Duodenal mucosa (tissue), 2 donors: ENCODE data around the gene UNC5B.

Experiments
- H3K27ac ChIP-seq: one replicate; pipeline ENCODE4 v1.7.0; 2013; ENCODE audit warnings: low read depth, low read length
- H3K27me3 ChIP-seq, 2 donors: one replicate each; pipeline ENCODE4 v1.7.0; 2013; ENCODE audit warnings: low read length in 2 of 2, control low read depth in 1 of 2; ENCODE audit not compliant: insufficient read depth in 2 of 2, control insufficient read depth in 1 of 2
- H3K36me3 ChIP-seq, 2 donors: one replicate each; pipeline ENCODE4 v1.7.0; 2013; ENCODE audit warnings: low read length in 2 of 2, control low read depth in 1 of 2; ENCODE audit not compliant: insufficient read depth in 2 of 2, control insufficient read depth in 1 of 2
- H3K4me1 ChIP-seq, 2 donors: one replicate each; pipeline ENCODE4 v1.7.0; 2013; ENCODE audit warnings: low read length in 2 of 2, control low read depth in 1 of 2; ENCODE audit not compliant: insufficient read depth in 2 of 2, control insufficient read depth in 1 of 2
- H3K4me3 ChIP-seq, 2 donors: one replicate each; pipeline ENCODE4 v1.7.0; 2013; ENCODE audit warnings: low read length in 2 of 2, low read depth in 1 of 2
- H3K9ac ChIP-seq, 2 donors: one replicate each; pipeline ENCODE4 v1.7.0; 2013; ENCODE audit warnings: low read length in 2 of 2, low read depth in 1 of 2
- H3K9me3 ChIP-seq, 2 donors: one replicate each; pipeline ENCODE4 v1.7.0; 2013; ENCODE audit warnings: low read length in 2 of 2, control low read depth in 1 of 2; ENCODE audit not compliant: control insufficient read depth in 1 of 2

Gene UNC5B

DNA sequence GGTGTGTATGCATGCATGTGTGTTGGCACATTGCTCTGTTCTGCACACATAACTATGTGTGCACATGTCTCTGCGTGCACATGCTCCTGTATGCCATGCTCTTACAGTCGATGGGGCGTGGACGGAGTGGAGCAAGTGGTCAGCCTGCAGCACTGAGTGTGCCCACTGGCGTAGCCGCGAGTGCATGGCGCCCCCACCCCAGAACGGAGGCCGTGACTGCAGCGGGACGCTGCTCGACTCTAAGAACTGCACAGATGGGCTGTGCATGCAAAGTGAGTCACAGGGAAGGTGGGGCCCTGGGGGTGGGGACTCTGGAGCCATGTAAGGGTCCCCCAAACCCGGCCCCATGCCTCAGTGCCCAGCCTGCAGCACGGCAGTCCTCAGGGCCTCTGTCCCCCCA is 76.1 kb downstream of the UNC5B start:
- H3K27me3 ChIP-seq: no peaks in the 10 kb centered on the region
- no peak overlapping the region for H3K9ac ChIP-seq
- no peaks in the 10 kb centered on the region for H3K9me3 ChIP-seq
- peaks cover 6 to 17% of the 10 kb centered on the region in 2 donors for H3K36me3 ChIP-seq
- H3K4me3 ChIP-seq: no peak overlapping the region
- peaks cover 6 to 7% of the 10 kb centered on the region in 2 donors for H3K4me1 ChIP-seq
- H3K27ac ChIP-seq: no peak overlapping the region

DNA sequence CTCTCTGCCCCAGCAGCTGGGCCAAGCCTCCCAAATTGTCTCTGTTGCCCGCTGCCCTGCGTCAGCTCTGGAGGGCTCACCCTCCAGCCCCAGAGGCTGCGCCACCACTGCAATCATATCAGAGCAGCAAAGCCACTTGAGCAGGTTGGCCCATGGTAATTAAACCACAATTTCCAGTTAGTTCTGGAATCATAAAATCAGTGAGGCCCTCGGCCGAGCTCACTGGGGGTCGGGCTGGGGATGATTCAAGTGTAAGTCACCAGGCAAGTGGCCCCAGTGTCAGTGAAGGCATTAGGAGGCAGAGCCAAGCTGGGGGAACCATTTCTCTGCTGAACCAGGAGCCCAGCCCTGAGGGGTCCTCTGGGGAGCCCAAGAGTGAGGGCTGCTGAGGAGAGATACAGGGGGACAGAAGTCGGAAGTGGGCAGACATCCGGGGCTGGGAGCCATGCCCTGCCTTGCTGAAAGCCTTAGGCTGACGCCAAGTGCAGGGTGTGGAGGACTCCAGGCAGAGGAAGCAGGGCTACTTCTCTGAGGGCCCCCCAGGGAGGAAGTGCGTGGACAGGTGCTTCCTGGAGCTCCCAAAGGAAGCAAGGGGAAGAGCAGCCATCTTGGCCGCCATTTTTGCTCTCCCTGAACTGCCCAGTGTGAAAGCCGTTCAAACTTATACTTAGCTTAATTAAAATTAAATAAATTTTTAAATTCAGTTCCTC is 77.2 kb downstream of the UNC5B start:
- Histone ChIP-seq H3K4me1 (peaks cover 6 to 7% of the 10 kb centered on the region in 2 donors), H3K4me3 (no peak overlapping the region), H3K27me3 (no peaks in the 10 kb centered on the region), H3K27ac (no peak overlapping the region), H3K9ac (no peak overlapping the region), H3K36me3 (peaks cover 6 to 17% of the 10 kb centered on the region in 2 donors), H3K9me3 (no peaks in the 10 kb centered on the region)

DNA sequence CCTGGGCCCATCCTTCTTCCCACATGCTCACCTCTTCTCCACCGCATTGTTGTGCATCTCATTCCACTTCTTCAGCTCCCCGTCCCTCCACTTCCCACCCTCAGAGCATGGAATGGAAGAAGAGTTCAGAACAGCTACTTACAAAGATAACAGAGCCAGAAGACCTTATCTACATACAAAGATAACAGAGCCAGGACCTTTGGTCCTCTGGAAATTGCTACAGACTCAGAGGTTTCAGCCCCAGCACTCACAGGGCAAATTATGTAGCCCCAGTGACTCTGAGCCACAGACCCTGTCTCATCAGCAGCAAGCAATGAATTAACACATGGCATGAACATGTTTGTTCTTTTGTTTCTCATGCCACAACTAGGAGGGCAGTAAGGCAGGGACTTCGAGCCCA is 78.0 kb downstream of the UNC5B start:
- no peaks in the 10 kb centered on the region for H3K9me3 ChIP-seq
- H3K4me1 ChIP-seq: peaks cover 6 to 7% of the 10 kb centered on the region in 2 donors
- no peak overlapping the region for H3K4me3 ChIP-seq
- H3K36me3 ChIP-seq: peaks cover 6 to 17% of the 10 kb centered on the region in 2 donors
- no peak overlapping the region for H3K27ac ChIP-seq
- H3K27me3 ChIP-seq: no peaks in the 10 kb centered on the region
- no peak overlapping the region for H3K9ac ChIP-seq

DNA sequence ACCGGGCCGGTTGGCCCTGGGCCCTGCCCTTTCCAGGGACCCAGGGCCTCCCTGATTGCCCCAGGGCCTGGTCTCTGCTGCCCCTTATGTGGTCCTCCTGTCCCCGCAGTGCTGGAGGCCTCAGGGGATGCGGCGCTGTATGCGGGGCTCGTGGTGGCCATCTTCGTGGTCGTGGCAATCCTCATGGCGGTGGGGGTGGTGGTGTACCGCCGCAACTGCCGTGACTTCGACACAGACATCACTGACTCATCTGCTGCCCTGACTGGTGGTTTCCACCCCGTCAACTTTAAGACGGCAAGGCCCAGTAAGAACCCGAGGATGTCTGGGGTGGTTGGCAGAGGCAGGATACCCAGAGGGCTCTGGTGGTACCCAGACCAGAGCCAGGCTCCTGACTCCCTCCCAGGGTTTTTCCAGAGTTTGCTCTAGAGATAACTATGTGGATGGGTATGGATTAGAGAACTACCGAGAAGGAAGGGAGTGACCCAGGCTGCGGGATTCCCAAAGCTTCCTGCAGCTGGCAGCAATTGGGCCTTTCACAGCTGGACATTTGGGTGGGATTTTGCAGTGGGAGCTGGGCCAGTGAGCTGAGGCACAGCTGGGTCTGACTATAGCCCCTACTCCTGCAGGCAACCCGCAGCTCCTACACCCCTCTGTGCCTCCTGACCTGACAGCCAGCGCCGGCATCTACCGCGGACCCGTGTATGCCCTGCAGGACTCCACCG is 78.6 kb downstream of the UNC5B start:
- Histone ChIP-seq H3K4me3 (no peak overlapping the region), H3K9ac (no peak overlapping the region), H3K27me3 (no peaks in the 10 kb centered on the region), H3K36me3 (peaks cover 6 to 17% of the 10 kb centered on the region in 2 donors), H3K9me3 (no peaks in the 10 kb centered on the region), H3K27ac (no peak overlapping the region), H3K4me1 (peaks cover 6 to 7% of the 10 kb centered on the region in 2 donors)

DNA sequence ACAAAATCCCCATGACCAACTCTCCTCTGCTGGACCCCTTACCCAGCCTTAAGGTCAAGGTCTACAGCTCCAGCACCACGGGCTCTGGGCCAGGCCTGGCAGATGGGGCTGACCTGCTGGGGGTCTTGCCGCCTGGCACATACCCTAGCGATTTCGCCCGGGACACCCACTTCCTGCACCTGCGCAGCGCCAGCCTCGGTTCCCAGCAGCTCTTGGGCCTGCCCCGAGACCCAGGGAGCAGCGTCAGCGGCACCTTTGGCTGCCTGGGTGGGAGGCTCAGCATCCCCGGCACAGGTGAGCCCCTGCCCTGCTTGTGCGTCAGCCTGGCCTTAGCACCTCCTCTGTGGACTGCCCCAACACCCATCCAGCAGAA is 79.1 kb downstream of the UNC5B start:
- Histone ChIP-seq H3K4me3 (no peak overlapping the region), H3K9me3 (no peaks in the 10 kb centered on the region), H3K27me3 (no peaks in the 10 kb centered on the region), H3K4me1 (peaks cover 6 to 7% of the 10 kb centered on the region in 2 donors), H3K9ac (no peak overlapping the region), H3K27ac (no peak overlapping the region), H3K36me3 (peaks cover 6 to 14% of the 10 kb centered on the region in 2 donors)

DNA sequence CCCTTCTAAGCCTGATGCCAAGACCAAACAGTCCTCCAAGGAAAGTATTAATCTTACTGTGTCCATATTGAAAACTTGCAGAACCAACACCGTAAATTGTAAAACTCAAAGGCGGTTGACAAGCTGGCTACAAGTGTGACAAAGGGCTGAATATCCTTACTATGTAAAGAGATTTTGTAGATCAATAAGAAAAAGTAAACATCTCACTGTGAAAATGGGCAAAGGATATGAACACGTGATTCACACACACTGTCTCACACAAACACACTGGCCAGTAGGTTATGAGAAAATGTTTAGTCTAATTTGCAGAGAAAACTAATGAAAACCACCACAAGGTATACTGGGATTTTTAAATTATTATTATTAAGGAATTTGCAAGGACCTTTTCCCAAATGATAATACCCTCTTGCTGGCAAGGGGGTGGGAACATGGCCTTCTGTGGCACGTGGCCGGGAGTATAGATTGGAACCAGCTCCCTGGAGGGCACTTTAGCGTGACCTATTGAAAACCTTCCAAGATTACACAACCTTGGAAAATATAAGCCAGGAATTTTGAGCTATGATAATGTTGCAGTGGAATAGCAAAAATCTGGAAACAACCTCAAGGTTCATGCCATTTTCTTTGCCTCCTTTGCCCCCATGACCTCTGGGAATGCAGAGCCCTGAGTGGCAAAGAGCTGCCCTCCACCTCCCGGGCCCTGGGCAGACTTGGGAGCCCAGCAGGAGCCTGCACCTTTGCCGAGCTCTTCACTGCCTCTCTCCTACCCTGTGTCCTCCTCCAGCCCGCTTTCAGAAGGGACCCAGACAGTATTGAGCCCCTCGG is 80.5 kb downstream of the UNC5B start:
- Histone ChIP-seq H3K4me3 (no peak overlapping the region), H3K27me3 (no peaks in the 10 kb centered on the region), H3K27ac (no peak overlapping the region), H3K9me3 (no peaks in the 10 kb centered on the region), H3K4me1 (peaks cover 6 to 7% of the 10 kb centered on the region in 2 donors), H3K9ac (no peak overlapping the region), H3K36me3 (peaks cover 4 to 6% of the 10 kb centered on the region in 2 donors)

DNA sequence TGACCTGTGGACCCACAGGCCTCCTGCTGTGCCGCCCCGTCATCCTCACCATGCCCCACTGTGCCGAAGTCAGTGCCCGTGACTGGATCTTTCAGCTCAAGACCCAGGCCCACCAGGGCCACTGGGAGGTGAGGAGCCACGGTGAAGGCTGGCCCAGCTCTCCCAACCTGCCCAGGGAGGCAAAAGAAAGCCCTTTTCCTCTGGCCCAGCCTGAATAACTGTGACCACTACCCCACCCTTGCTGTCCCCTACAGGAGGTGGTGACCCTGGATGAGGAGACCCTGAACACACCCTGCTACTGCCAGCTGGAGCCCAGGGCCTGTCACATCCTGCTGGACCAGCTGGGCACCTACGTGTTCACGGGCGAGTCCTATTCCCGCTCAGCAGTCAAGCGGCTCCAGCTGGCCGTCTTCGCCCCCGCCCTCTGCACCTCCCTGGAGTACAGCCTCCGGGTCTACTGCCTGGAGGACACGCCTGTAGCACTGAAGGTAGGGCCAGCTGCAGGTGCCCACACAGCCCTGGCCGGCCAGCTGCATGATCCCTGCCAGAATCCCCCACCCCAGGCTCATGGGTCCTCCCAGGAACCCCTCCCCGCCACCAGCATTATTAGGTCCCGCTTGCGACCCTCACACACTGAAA is 81.2 kb downstream of the UNC5B start:
- Histone ChIP-seq H3K27ac (no peak overlapping the region), H3K36me3 (peaks cover 1 to 8% of the 10 kb centered on the region in 2 donors), H3K4me1 (peaks cover 6 to 7% of the 10 kb centered on the region in 2 donors), H3K4me3 (no peak overlapping the region), H3K27me3 (no peaks in the 10 kb centered on the region), H3K9ac (no peak overlapping the region), H3K9me3 (no peaks in the 10 kb centered on the region)

DNA sequence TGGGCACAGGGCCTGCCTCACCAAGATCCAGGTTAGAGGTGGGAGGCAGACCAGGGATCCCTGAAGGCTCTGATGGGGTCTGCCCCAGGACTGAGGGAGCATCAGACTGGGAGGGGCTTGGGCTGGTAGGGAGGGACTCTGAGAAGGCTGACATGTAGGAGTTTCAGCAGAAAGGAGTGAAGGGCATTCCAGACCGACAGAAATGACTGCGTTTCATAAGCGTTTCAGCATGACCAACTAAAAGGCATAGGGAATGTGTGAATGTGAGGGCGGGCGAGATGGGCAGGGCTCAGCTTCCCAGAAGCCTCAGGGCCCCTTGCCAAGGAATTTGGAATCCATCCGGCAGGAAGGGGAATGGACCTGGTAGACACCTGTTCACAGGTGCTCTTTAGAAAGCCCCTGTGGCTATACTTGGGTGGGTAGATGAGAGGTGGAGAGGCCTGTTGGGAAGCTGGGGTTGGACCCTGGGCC is 81.8 kb downstream of the UNC5B start:
- Histone ChIP-seq H3K36me3 (peaks cover 0 to 8% of the 10 kb centered on the region in 2 donors), H3K9ac (no peak overlapping the region), H3K4me1 (peaks cover 7 to 10% of the 10 kb centered on the region in 2 donors), H3K27me3 (no peaks in the 10 kb centered on the region), H3K4me3 (no peak overlapping the region), H3K9me3 (no peaks in the 10 kb centered on the region), H3K27ac (no peak overlapping the region)

DNA sequence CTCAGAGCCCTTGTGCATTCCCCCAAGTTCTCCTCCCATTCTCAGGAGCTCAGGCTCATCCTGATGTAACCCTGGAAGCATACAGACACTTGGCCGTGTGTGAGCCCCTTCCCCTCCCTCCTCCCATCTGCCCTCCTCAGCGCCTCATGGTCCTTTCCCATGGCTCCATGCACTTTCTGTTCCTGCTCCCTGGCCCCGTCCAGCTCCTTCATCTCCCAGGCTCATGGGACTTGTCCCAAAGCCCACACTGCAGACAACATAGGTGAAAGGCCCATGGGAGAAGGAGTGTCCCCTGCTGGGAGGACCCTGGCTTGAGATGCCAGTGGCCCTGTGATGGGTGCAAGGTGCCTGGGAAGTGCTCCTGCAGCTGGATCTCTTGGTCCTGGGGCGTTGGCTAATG is 82.5 kb downstream of the UNC5B start:
- H3K36me3 ChIP-seq: peaks cover 0 to 8% of the 10 kb centered on the region in 2 donors
- H3K4me3 ChIP-seq: no peak overlapping the region
- no peaks in the 10 kb centered on the region for H3K9me3 ChIP-seq
- H3K27ac ChIP-seq: no peak overlapping the region
- no peaks in the 10 kb centered on the region for H3K27me3 ChIP-seq
- H3K9ac ChIP-seq: no peak overlapping the region
- peaks cover 7 to 11% of the 10 kb centered on the region in 2 donors for H3K4me1 ChIP-seq
